Nephron (organoid): Measurements from ENCODE around the gene DUT.

Source experiments
- H3K27ac Mint-ChIP-seq, 3 experiments: 2 replicates each; pipeline ENCODE4 v1.8.0; 2020; ENCODE audit warnings: mixed read lengths in 3 of 3, mild to moderate bottlenecking in 2 of 3, moderate library complexity in 1 of 3
- H3K27me3 Mint-ChIP-seq: 2 replicates; pipeline ENCODE4 v1.8.0; 2021; ENCODE audit warnings: low read depth, mild to moderate bottlenecking, moderate library complexity, mixed read lengths
- H3K36me3 Mint-ChIP-seq: 2 replicates; pipeline ENCODE4 v1.8.0; 2020; ENCODE audit warnings: low read depth, mixed read lengths
- H3K4me1 Mint-ChIP-seq: 2 replicates; pipeline ENCODE4 v1.8.0; 2020; ENCODE audit warnings: mixed read lengths
- H3K4me3 Mint-ChIP-seq, 3 experiments: 2 replicates each; pipeline ENCODE4 v1.8.0; 2020; ENCODE audit warnings: mild to moderate bottlenecking in 3 of 3, mixed read lengths in 3 of 3, moderate library complexity in 2 of 3
- H3K9me3 Mint-ChIP-seq: 2 replicates; pipeline ENCODE4 v1.8.0; 2020; ENCODE audit warnings: mixed read lengths
- CTCF ChIP-seq, 3 experiments: fragments of 200-600 bp; sonication (generic); IDR thresholded peaks; one replicate each; pipeline ENCODE4 v1.5.0; 2021; ENCODE audit warnings: antibody characterized with exemption in 3 of 3; ENCODE audit not compliant: unreplicated experiment in 3 of 3

DUT gene

GRCh38 chr15:48330855-48331795 lies at the start of gene DUT:
DUT (plus strand) TSS chr15:48331429; CDS start chr15:48331516, 87 bp downstream.
- peaks cover 46% of the 10 kb centered on the region for H3K4me1 Mint-ChIP-seq
- TF ChIP-seq CTCF (IDR thresholded peaks at IDR 0.05; ENCODE audit: unreplicated experiment in 3 of 3): no peak
- no peaks in the 10 kb centered on the region for H3K27me3 Mint-ChIP-seq
- H3K36me3 Mint-ChIP-seq: peaks cover 9% of the 10 kb centered on the region
- no peaks in the 10 kb centered on the region for H3K9me3 Mint-ChIP-seq
- peak within 1 kb of the TSS; percentile 97 to 99 (median 98) for H3K27ac Mint-ChIP-seq
- peak within 1 kb of the TSS; percentile 97 to 100 (median 100) for H3K4me3 Mint-ChIP-seq

- peaks cover 64% of the 10 kb centered on the region for H3K4me1 Mint-ChIP-seq
- no peaks in the 10 kb centered on the region for H3K27me3 Mint-ChIP-seq
- no peaks in the 10 kb centered on the region for H3K36me3 Mint-ChIP-seq
- H3K9me3 Mint-ChIP-seq: no peaks in the 10 kb centered on the region
- H3K27ac Mint-ChIP-seq: peak overlapping the region; percentile 72 to 87 (median 86)
- no peak for TF ChIP-seq CTCF (IDR thresholded peaks at IDR 0.05; ENCODE audit: unreplicated experiment in 3 of 3)
- no peak overlapping the region for H3K4me3 Mint-ChIP-seq
Observed at GRCh38 chr15:48281674-48282073, 49.6 kb upstream of the DUT start.

- H3K36me3 Mint-ChIP-seq: no peaks in the 10 kb centered on the region
- H3K4me3 Mint-ChIP-seq: no peak overlapping the region
- no peak for TF ChIP-seq CTCF (IDR thresholded peaks at IDR 0.05; ENCODE audit: unreplicated experiment in 3 of 3)
- H3K4me1 Mint-ChIP-seq: peaks cover 64% of the 10 kb centered on the region
- no peaks in the 10 kb centered on the region for H3K27me3 Mint-ChIP-seq
- H3K27ac Mint-ChIP-seq: peak overlapping the region; percentile 72 to 87 (median 86)
- H3K9me3 Mint-ChIP-seq: no peaks in the 10 kb centered on the region
Observed at GRCh38 chr15:48282216-48282615, 49.0 kb upstream of the DUT start.

GRCh38 chr15:48283396-48284145 lies 47.7 kb upstream of the DUT start:
- Mint-ChIP-seq H3K27ac (peak overlapping the region; percentile 75 to 87 (median 86)), H3K36me3 (no peaks in the 10 kb centered on the region), H3K4me3 (no peak overlapping the region), H3K27me3 (no peaks in the 10 kb centered on the region), H3K4me1 (peaks cover 65% of the 10 kb centered on the region), H3K9me3 (no peaks in the 10 kb centered on the region)
- TF ChIP-seq CTCF (IDR thresholded peaks at IDR 0.05; ENCODE audit: unreplicated experiment in 3 of 3): no peak

- no peaks in the 10 kb centered on the region for H3K36me3 Mint-ChIP-seq
- H3K4me3 Mint-ChIP-seq: peak overlapping the region in 2 of 3 experiments; percentile 16 to 52
- peak overlapping the region in 2 of 3 experiments; percentile 60 to 90 for H3K27ac Mint-ChIP-seq
- no peaks in the 10 kb centered on the region for H3K27me3 Mint-ChIP-seq
- no peaks in the 10 kb centered on the region for H3K9me3 Mint-ChIP-seq
- H3K4me1 Mint-ChIP-seq: peaks cover 57% of the 10 kb centered on the region
- TF ChIP-seq CTCF (IDR thresholded peaks at IDR 0.05; ENCODE audit: unreplicated experiment in 3 of 3): peak; percentile 69 to 84 (median 73)
Observed at GRCh38 chr15:48285329-48286214, 45.7 kb upstream of the DUT start.
